ENCODE measurements around the gene PCARE.

Gene PCARE

GRCh38 chr2:29063056-29063455 lies 11.3 kb downstream of the PCARE start:
- DNase-seq (ENCODE audit: low read depth) = no peak

GRCh38 chr2:29062371-29062770 lies 12.0 kb downstream of the PCARE start:
- no peak for DNase-seq (ENCODE audit: low read depth)

- DNase-seq (ENCODE audit: low read depth) = no peak
These were observed 12.7 kb downstream of the PCARE start for GRCh38 chr2:29061616-29062015.

GRCh38 chr2:29061176-29061575 lies 13.1 kb downstream of the PCARE start:
- no peak for DNase-seq (ENCODE audit: low read depth)

- DNase-seq (ENCODE audit: low read depth) = no peak
These were observed 13.9 kb downstream of the PCARE start for GRCh38 chr2:29060441-29060840.

- no peak for DNase-seq (ENCODE audit: low read depth)
These were observed 14.7 kb downstream of the PCARE start for GRCh38 chr2:29059624-29060023.

GRCh38 chr2:29057006-29057405 lies 17.3 kb downstream of the PCARE start:
- DNase-seq (ENCODE audit: low read depth) = no peak

- DNase-seq (ENCODE audit: low read depth) = no peak
These were observed 17.9 kb downstream of the PCARE start for GRCh38 chr2:29056452-29056851.

- DNase-seq (ENCODE audit: low read depth) = no peak
These were observed 18.7 kb downstream of the PCARE start for GRCh38 chr2:29055601-29056000.

- DNase-seq (ENCODE audit: low read depth) = no peak
These were observed 19.9 kb downstream of the PCARE start for GRCh38 chr2:29054430-29054829.

- no peak for DNase-seq (ENCODE audit: low read depth)
These were observed 20.5 kb downstream of the PCARE start for GRCh38 chr2:29053670-29054400.

GRCh38 chr2:29053223-29053622 lies 21.1 kb downstream of the PCARE start:
- no peak for DNase-seq (ENCODE audit: low read depth)

- no peak for DNase-seq (ENCODE audit: low read depth)
These were observed 21.5 kb downstream of the PCARE start for GRCh38 chr2:29052807-29053206.

- DNase-seq (ENCODE audit: low read depth) = no peak
These were observed 22.6 kb downstream of the PCARE start for GRCh38 chr2:29051730-29052129.

- DNase-seq (ENCODE audit: low read depth) = no peak
These were observed 23.7 kb downstream of the PCARE start for GRCh38 chr2:29050591-29050990.

- DNase-seq (ENCODE audit: low read depth) = no peak
These were observed 27.1 kb downstream of the PCARE start for GRCh38 chr2:29047083-29047845.

GRCh38 chr2:29046321-29046720 lies 28.0 kb downstream of the PCARE start:
- no peak for DNase-seq (ENCODE audit: low read depth)

- no peak for DNase-seq (ENCODE audit: low read depth)
These were observed 29.9 kb downstream of the PCARE start for GRCh38 chr2:29044459-29044858.

GRCh38 chr2:29042561-29043075 lies 31.7 kb downstream of the PCARE start:
- DNase-seq (ENCODE audit: low read depth) = no peak

- DNase-seq (ENCODE audit: low read depth) = no peak
These were observed 33.1 kb downstream of the PCARE start for GRCh38 chr2:29041161-29041660.

GRCh38 chr2:29040552-29040951 lies 33.8 kb downstream of the PCARE start:
- no peak for DNase-seq (ENCODE audit: low read depth)

- DNase-seq (ENCODE audit: low read depth) = no peak
These were observed 34.4 kb downstream of the PCARE start for GRCh38 chr2:29039718-29040480.
